GM12864 (cell line): Measurements from ENCODE around the gene CEP72.
"Not testable (repeated sequence)": the region's sequence is repeated elsewhere in the genome, so short reads cannot be mapped to it uniquely, and the experiment has no call there.

Experiments used
- DNase-seq: peaks from one replicate; pipeline ENCODE4 v3.0.0-alpha.2; 2011; ENCODE audit warnings: low read depth
- H3K4me3 ChIP-seq: 2 replicates; pipeline ENCODE4 v1.5.1; 2011; ENCODE audit warnings: mild to moderate bottlenecking, low read depth, low read length, control low read depth
- CTCF ChIP-seq: IDR thresholded peaks from 2 replicates; pipeline ENCODE4 v1.5.1; 2011; ENCODE audit warnings: low read depth, mild to moderate bottlenecking, moderate library complexity, low read length, control low read depth, inconsistent platforms; ENCODE audit errors: missing control alignments

Gene CEP72

GRCh38 chr5:684751-685216 is 72.6 kb downstream of the CEP72 start:
- TF ChIP-seq CTCF: no peak
- no peak for DNase-seq
- H3K4me3 ChIP-seq: no peak overlapping the region

DNA sequence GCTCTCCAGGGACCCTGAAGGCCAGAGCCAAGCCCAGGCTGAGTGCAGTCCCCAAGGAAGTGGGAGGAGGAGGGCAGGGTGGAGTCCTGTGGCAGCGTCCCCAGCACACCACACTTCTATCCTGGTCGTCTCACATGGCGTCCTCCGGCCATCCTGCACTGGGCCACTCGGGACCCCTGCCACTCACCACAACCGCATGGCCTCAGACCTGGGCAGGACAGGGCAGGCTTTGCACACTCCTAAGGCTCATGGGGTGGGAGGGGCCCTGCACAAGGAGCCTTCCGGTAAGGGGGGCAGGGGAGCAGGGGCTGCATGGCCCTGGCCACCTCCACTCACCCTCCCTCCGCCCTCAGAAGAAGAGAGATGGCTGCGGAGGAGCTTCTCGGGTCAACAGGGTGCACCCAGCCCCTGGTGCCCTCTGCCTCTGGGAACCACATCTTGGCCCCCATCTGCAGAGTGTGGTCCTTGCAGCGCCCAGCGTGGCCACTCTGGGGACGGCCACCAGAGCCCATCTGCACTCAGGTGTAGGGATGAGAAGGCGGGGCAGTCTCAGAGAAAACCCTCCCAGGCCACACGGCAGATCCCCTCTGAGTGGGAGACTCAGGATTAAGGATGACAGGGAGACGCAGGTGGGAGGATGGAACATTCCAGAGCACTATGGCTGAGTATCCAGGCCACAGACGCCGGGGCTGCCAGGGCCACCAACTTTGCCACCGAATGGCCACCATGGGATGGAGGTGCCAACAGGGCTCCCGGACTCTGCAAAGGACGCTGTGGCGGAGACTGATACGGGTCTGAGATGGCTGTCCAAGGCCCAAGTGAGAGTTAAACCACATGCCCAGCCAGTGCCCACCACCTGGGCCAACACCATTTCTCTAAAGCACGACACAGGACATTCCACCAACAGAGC is 73.4 kb downstream of the CEP72 start:
- TF ChIP-seq CTCF: no peak
- no peak for DNase-seq
- no peak overlapping the region for H3K4me3 ChIP-seq

GRCh38 chr5:686172-686523 is 74.0 kb downstream of the CEP72 start:
- DNase-seq, H3K4me3 ChIP-seq: not testable (repeated sequence)

GRCh38 chr5:686936-687335 is 74.8 kb downstream of the CEP72 start:
- H3K4me3 ChIP-seq, DNase-seq: not testable (repeated sequence)

- not testable (repeated sequence) for H3K4me3 ChIP-seq, DNase-seq
Measured at GRCh38 chr5:688348-689010, 76.3 kb downstream of the CEP72 start.

- H3K4me3 ChIP-seq: not testable (repeated sequence)
Measured at GRCh38 chr5:690293-690692, 78.2 kb downstream of the CEP72 start.

GRCh38 chr5:691049-691448 is 78.9 kb downstream of the CEP72 start:
- DNase-seq, H3K4me3 ChIP-seq: not testable (repeated sequence)

More at GRCh38 chr5:690293-690692, 78.2 kb downstream of the CEP72 start:
- DNase-seq: not testable (repeated sequence)

GRCh38 chr5:691817-692528 is 79.8 kb downstream of the CEP72 start:
- DNase-seq: no peak
- no peak for TF ChIP-seq CTCF
- no peak overlapping the region for H3K4me3 ChIP-seq

DNA sequence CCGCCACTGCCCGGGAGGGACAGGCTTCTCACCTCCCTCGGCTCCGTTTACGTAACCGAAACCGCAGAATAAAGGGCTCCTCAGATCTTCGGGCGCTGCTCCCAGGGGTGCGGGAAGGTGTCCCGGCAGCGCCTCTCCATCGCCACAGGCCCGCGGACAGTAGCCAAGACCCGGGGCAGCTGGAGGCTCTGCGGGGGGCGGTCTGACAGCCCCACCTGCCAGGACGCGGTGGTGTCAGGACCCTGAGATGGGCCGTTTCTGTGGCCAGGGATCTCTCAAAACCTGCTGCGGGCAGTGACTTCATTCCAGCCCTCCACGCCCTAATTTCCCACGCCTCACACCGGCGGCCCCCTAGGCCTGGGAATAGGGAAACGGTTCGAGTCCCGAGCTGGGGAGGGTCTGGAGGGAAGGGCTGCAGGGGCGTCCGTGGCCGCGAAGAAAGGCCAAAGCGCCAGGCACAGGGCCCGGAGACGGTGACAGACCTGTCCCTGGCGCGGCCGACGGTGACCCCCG is 80.4 kb downstream of the CEP72 start:
- DNase-seq: not testable (repeated sequence)
- H3K4me3 ChIP-seq: peak overlapping the region; percentile 21

- peak within 1 kb of the TSS; percentile 21 for H3K4me3 ChIP-seq
- not testable (repeated sequence) for DNase-seq
Measured at GRCh38 chr5:693271-694041, 81.3 kb downstream of the CEP72 start, which contains the start of gene TPPP. TPPP (minus strand) TSS chr5:693352; CDS start chr5:678060, 15,292 bp downstream.

- not testable (repeated sequence) for H3K4me3 ChIP-seq, DNase-seq
Measured at GRCh38 chr5:694042-694431, 81.9 kb downstream of the CEP72 start.

- H3K4me3 ChIP-seq: not testable (repeated sequence)
Measured at GRCh38 chr5:695475-695874, 83.3 kb downstream of the CEP72 start.

GRCh38 chr5:696191-696590 is 84.1 kb downstream of the CEP72 start:
- H3K4me3 ChIP-seq, DNase-seq: not testable (repeated sequence)

More at GRCh38 chr5:695475-695874, 83.3 kb downstream of the CEP72 start:
- DNase-seq: not testable (repeated sequence)
